ENCODE results near the gene PTRHD1.
A peak's percentile ranks its signal among the peaks of the same experiment; 100 is the strongest.

Gene PTRHD1

DNA sequence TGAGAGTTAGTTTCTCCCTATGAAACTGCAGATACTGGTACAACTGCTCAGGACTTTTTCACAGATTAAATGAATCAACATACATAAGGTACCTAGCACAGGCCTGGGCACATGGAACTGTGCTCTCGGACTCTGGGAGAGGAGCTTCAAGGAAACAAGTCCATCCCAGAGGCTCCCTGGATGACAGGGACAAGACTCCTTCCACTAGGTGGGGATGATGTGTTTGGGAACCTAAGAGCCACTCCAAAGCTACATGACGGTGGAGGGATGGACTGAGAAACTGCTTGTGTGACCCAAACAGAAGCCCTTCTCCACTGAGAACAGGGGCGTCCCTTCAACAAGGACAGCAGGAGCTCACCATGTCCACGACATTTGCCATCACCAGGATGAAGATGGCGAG lies 37.2 kb upstream of the PTRHD1 start:
- DNase-seq (ENCODE audit: low spot score) = no peak

DNA sequence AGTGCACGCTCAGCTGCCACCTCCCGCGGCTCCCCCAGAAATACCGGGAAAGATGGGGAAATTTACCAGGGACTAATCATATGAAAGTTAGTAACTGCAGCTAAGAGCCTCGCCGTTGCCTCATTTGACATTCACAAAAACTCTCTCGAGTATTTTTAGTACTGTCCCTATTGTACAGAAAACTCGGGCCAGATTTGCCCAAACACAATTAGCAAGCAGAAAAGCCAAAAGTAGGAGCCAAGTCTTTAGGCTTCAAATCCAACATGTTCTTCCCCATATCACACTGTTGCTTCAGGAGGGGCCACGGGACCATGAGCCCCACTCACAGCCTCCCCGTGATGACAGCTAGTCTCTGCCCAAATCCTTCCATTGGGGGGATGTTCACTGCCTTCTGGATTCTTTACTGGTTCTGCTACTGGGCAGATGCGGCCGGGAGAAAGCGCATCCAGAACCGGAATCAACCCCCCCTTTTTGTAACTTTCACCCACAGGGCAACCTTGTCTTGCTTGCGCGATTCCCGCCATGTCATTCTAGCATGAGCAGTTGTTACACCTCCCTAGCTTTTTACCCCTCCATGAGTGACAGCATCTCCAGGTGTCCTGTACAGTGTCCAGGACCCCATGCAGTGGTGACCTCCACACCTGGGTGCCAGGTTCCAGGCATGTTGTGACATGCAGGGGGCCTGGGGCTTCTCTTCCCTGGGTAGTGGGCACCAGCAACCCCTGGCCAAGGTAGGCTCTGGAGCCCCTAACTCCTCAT lies 35.2 kb upstream of the PTRHD1 start:
- DNase-seq (ENCODE audit: low spot score) = no peak

GRCh38 chr2:24827321-24828237 lies 34.4 kb upstream of the PTRHD1 start:
- DNase-seq (ENCODE audit: low spot score) = peak; percentile 79

GRCh38 chr2:24826773-24827145 lies 33.6 kb upstream of the PTRHD1 start:
- no peak for DNase-seq (ENCODE audit: low spot score)

DNA sequence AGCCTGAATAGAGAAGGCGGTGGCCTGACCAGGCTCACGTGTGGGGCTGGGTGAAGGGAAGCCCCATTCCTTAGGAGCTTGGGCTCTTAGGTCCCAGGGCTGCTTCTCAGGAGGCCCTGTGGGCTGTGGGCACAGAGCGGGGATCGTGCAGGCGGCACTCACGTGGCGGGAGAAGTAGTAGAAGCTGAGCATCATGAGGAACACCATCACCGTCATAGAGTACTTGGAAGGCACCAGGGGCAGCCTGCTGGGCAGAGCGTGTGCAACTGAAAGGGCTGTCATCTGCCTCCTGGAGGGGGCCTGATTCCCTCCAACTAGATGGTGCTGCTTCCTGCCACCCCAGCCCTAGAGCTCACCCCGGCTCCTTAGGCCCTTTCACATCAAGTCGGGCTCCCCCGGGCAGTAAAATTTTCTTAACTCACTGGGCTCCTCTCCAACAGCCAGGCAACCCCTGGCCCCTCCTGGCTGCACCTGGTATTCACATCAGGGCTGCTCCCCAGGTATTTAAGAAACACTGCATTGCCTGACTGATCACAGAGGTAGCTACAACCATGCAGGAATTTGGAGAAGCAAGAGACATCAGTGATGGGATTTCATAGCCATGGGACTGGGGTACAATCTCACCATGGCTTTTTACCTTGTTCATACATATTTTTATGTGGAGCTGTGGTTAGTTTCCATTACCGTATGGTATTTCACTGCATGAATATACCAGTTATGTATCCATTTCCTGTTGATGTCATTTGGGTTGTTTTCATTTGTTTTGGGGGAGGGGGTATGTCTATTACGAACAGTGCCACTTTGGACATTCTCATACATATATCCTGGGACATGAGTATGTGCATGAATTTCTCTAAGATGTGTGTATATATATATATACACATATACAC lies 32.9 kb upstream of the PTRHD1 start:
- DNase-seq (ENCODE audit: low spot score) = no peak

DNA sequence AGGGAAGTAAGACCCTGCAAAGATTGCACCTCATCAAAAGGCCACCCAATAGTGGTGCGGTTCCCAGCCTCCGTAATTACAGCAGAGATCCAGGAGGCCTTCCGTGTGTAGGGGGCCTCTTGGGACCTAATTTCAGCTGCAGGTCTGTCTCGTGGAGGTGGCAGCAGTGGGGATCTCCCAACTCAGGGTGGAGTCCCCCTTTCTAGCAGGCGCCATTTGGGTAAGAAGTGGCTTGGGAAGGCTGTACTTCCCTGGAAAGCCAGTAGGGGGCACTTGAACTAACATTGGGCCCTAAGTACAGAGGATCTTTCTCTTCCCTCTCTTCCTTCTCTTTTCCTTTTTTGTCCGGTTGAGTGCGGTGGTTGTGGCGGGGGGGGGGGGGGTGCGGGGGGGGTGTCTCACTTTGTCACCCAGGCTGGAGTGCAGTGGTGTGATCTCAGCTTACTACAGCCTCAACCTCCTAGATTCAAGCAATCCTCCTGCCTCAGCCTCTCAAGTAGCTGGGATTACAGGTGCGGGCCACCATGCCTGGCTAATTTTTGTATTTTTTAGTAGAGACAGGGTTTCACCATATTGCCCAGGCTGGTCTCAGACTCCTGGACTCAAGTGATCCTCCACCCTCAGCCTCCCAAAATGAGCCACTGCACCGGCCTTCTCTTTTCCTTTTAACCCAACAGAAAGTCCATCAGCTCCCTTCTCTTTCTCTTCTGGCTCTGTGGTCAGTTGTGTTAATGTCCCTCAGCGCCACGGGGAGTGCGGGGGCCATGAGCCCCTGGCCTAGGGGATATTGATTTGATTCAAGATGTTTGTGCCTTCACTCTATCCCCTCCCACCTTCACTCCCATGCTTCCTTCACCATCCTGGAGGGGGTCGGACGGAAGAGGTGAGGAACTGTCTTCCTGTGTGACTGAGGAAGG lies 32.0 kb upstream of the PTRHD1 start:
- DNase-seq (ENCODE audit: low spot score) = peak; percentile 34

GRCh38 chr2:24824071-24824588 lies 30.9 kb upstream of the PTRHD1 start:
- no peak for DNase-seq (ENCODE audit: low spot score)

DNA sequence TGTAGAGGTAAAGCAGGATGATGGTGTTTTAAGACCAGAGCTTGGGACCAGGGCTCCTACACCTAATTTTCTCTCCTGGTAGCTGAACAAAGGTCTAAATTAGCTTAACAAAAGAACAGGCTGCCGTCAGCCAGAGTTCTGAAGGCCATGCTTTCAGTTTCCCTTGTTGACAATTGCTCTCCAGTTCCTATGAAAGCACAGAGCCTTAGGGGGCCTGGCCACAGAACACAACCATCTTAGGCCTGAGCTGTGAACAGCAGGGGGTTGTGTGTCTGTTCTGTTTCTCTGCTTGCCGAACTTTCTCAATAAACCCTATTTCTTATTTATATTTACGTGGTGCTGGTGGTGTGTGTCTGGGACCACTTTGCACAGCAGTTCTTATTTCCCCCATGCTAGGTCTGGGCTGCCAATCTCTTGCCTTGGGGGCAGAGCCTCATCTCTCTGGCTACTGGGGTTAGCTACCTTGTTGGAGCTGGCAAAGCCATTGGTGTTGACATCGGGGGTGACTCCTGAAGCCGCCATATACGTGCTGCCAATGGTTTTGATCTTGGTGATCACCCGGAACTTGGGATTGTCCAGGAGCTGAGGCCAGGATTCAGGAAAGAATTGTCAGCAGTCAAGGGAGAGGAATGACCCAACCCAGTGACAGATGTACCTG lies 29.0 kb upstream of the PTRHD1 start:
- no peak for DNase-seq (ENCODE audit: low spot score)

GRCh38 chr2:24821433-24821891 lies 28.3 kb upstream of the PTRHD1 start:
- no peak for DNase-seq (ENCODE audit: low spot score)

DNA sequence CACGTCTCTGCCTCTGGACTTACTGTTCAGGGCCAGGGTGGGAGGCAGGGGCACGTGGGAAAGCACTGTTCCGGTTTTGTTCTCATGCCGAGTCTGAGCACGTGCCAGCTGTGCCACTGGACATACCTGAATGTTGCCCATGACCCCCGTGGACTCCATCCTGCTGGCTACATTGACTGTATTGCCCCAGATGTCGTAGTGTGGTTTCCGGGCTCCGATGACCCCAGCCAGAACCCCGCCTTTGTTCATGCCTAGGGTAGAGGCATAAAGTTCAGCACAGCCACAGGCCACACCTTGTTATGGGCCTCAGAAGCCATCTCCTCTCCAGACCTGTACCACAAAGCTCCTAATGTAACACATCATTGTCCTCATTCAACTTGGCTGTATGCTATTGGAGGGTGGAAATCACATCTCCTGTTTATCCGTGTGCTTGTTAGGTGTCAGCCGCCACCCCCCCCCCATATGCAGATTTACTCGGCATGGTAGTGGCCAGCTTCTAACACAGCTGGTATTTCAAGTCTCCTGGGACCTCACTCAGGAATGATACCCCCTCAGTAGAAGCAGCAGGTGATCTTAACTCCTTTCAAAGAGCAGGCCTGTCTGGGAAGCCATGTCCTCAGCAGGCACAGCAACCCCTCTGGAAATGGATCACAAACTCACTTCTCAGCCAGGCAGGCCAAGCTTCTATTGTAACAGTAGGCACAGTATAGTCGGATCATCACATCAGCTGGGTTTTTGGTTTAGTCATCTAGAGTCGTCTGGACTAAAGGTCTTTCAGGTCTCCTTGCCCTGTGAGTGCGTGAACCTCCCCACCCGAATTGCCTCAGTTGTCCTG lies 27.6 kb upstream of the PTRHD1 start:
- no peak for DNase-seq (ENCODE audit: low spot score)

- DNase-seq (ENCODE audit: low spot score) = no peak
These were observed 27.0 kb upstream of the PTRHD1 start for GRCh38 chr2:24820175-24820513.

DNA sequence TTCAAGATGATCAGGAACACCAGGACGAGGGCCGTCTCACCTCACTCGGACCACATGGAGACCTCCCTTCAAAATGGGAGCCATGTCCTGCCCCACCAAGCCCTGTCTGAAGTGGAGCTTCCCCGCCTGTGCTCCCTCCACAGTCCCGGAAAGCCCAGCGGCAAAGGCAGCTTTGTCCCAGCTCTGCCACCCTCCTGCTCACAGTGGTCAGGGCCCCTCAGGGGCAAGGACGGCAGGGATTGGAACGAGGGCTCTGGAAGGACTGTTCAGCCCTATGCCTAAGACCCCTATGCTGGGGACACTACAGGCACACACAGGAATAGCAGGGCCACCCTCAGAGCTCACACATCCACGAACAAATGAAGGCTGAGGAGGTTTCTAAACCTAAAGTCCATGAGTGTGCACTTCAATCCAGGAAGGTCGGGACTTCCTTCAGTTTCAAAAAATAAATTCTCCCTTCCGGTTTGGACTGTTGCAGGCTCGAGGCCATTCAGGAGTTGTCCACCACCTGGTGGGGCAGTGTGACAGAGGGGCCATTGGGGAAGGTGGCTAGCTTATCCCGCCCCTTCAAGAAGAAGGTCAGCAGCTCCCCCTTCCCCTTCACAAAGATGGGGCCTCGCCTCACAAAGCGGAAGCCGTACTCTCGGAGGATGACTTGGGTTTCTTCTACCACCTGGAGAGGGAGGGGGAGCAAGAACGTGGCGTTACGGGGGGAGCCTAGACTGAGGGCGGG lies 26.4 kb upstream of the PTRHD1 start:
- DNase-seq (ENCODE audit: low spot score) = no peak

GRCh38 chr2:24818721-24819167 lies 25.6 kb upstream of the PTRHD1 start:
- no peak for DNase-seq (ENCODE audit: low spot score)

DNA sequence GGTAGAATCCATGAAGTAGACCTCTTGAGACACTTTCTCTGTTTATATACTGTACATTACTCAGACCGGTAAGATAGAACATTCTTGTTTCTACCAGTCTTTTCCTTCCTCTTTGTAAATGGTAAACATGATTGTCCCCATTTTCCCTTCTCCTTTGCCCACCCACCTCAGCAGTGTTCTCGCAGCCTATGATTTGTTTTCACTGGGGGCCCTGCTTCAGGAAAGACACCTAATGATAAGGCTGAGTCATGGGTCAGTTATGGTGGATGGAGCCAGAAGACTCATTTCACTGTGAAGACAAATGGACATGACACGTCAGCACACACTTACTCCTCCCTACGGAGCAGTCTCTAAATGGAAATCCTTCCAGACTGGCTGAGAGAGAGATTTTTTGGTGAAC lies 23.7 kb upstream of the PTRHD1 start:
- no peak for DNase-seq (ENCODE audit: low spot score)

DNA sequence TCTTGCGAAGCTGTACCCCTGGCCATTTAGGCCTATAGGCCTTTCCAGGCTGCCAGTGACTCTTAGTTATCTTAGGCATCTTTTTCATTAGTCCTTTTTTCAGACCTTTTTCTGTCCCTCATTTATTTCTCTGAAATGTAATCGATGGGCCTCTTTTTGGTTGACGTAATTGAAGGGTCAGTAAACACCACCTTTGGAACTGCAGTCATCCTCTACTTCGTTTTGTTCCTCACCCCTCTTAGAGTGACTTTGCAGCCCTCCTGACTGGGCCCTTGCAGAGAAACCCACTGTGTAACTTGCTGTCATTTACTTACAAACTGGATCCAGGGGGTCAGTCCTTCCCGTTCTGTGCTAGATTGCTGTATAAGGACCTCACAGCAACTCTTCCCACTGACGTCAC lies 23.2 kb upstream of the PTRHD1 start:
- no peak for DNase-seq (ENCODE audit: low spot score)

- DNase-seq (ENCODE audit: low spot score) = no peak
These were observed 22.0 kb upstream of the PTRHD1 start for GRCh38 chr2:24815171-24815570.

- no peak for DNase-seq (ENCODE audit: low spot score)
These were observed 21.3 kb upstream of the PTRHD1 start for GRCh38 chr2:24814516-24814915.

DNA sequence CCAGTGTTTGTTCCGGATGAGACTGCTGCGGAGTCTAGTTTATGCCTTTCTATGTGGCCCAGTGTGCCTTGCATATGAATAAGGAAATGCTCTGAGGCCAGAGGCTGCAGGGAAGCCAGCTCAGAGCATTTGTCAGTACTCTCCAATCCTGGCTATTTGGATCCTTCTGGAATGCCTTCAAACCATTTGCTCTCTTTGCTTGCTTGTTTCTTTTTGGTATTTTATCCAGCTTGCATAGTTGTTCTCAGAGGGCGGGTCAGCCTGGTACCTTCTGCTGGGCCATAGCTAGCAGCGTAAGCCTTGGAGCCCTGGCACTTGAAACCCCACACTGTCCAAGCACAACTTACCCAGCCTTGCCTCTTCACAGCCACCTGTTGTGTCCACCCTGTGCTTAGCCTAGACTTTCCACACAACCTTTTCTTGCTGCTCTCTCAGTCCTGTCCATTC lies 20.5 kb upstream of the PTRHD1 start:
- DNase-seq (ENCODE audit: low spot score) = no peak

Measured in COLO829 (cell line).